ENCODE measurements around the gene MFSD11. TPM values are rescaled to one million over a fixed set of nuclear protein-coding genes. Genes with fewer than 3 reads are reported as not detected.
"Not testable (repeated sequence)": the region's sequence is repeated elsewhere in the genome, so short reads cannot be mapped to it uniquely, and the experiment has no call there.

Gene MFSD11
- total and polyA plus RNA-seq, 5 experiments from 2014 or later = 18.1 to 30.4 (median 23.6) TPM

GRCh38 chr17:76732734-76733617 is 4.9 kb upstream of the MFSD11 start:
- DNase-seq (no peak), ATAC-seq (no peak)
- Mint-ChIP-seq H3K27me3 (no peaks in the 10 kb centered on the region), H3K4me3 (peak overlapping the region in 9 of 10 donors; percentile 20 to 98 (median 94)), H3K36me3 (peaks cover 21 to 72% (median 34%) of the 10 kb centered on the region in 3 donors), H3K9me3 (no peaks in the 10 kb centered on the region), H3K4me1 (peaks cover 24 to 72% (median 65%) of the 10 kb centered on the region in 4 donors), H3K27ac (peak overlapping the region; percentile 30 to 97 (median 82))
- POLR2A ChIA-PET = interaction anchor here (0.6 to 7.2 kb wide), 8 partner anchors 10 to 375 kb away, joined by 3 to 93 read pairs (median 4); no protein-coding TSS in a partner anchor

- POLR2A ChIA-PET = interaction anchor here (0.6 to 7.2 kb wide), 4 partner anchors 19 to 83 kb away, joined by 3 to 93 read pairs (median 5); no protein-coding TSS in a partner anchor
- H3K4me1 Mint-ChIP-seq = peaks cover 31 to 72% (median 68%) of the 10 kb centered on the region in 4 donors
- H3K27me3 Mint-ChIP-seq = no peaks in the 10 kb centered on the region
- peak overlapping the region; percentile 90 to 98 (median 94) for H3K4me3 Mint-ChIP-seq
- peak overlapping the region in 9 of 10 donors; percentile 30 to 97 (median 93) for H3K27ac Mint-ChIP-seq
- DNase-seq = no peak
- ATAC-seq = no peak
- peaks cover 21 to 72% (median 34%) of the 10 kb centered on the region in 3 donors for H3K36me3 Mint-ChIP-seq
- H3K9me3 Mint-ChIP-seq = no peaks in the 10 kb centered on the region
These were observed 4.3 kb upstream of the MFSD11 start for GRCh38 chr17:76733618-76733957.

GRCh38 chr17:76734080-76734840 is 3.7 kb upstream of the MFSD11 start:
- no peaks in the 10 kb centered on the region for H3K27me3 Mint-ChIP-seq
- ATAC-seq (no peak), DNase-seq (peak in 1 of 10 donors; percentile 19)
- H3K9me3 Mint-ChIP-seq = no peaks in the 10 kb centered on the region
- H3K27ac Mint-ChIP-seq = peak overlapping the region; percentile 85 to 99 (median 97)
- peaks cover 34 to 75% (median 70%) of the 10 kb centered on the region in 4 donors for H3K4me1 Mint-ChIP-seq
- POLR2A ChIA-PET = interaction anchor here (0.6 to 7.2 kb wide), 6 partner anchors 9 to 82 kb away, joined by 4 to 184 read pairs (median 60); partner anchors contain the start of genes JMJD6 and METTL23
- H3K36me3 Mint-ChIP-seq = peaks cover 21 to 69% (median 34%) of the 10 kb centered on the region in 3 donors
- peak overlapping the region; percentile 90 to 98 (median 94) for H3K4me3 Mint-ChIP-seq

GRCh38 chr17:76735006-76735405 is 2.9 kb upstream of the MFSD11 start:
- Mint-ChIP-seq H3K4me1 (peaks cover 34 to 72% (median 65%) of the 10 kb centered on the region in 4 donors), H3K27me3 (no peaks in the 10 kb centered on the region), H3K9me3 (no peaks in the 10 kb centered on the region), H3K27ac (peak overlapping the region; percentile 85 to 99 (median 97)), H3K4me3 (peak overlapping the region; percentile 90 to 98 (median 94)), H3K36me3 (peaks cover 21 to 61% (median 31%) of the 10 kb centered on the region in 3 donors)
- DNase-seq (peak in 2 of 10 donors; percentile 29 to 34), ATAC-seq (no peak)
- POLR2A ChIA-PET = interaction anchor here (0.7 to 7.2 kb wide), 8 partner anchors 10 to 1199 kb away, joined by 3 to 184 read pairs (median 21); partner anchors contain the start of genes JMJD6 and METTL23

GRCh38 chr17:76735586-76736348 is 2.2 kb upstream of the MFSD11 start:
- H3K27ac Mint-ChIP-seq = peak overlapping the region; percentile 85 to 99 (median 97)
- peaks cover 21 to 55% (median 32%) of the 10 kb centered on the region in 3 donors for H3K36me3 Mint-ChIP-seq
- no peak for DNase-seq
- peaks cover 34 to 73% (median 63%) of the 10 kb centered on the region in 4 donors for H3K4me1 Mint-ChIP-seq
- ATAC-seq = no peak
- POLR2A ChIA-PET = interaction anchor here (0.6 to 7.2 kb wide), 15 partner anchors 10 to 1395 kb away, joined by 3 to 184 read pairs (median 5); partner anchors contain the start of genes JMJD6, METTL23 and WBP2
- peak overlapping the region; percentile 90 to 98 (median 94) for H3K4me3 Mint-ChIP-seq
- H3K27me3 Mint-ChIP-seq = no peaks in the 10 kb centered on the region
- H3K9me3 Mint-ChIP-seq = no peaks in the 10 kb centered on the region

GRCh38 chr17:76736349-76737081 is 1.4 kb upstream of the MFSD11 start:
- H3K4me1 Mint-ChIP-seq = peaks cover 34 to 72% (median 61%) of the 10 kb centered on the region in 4 donors
- POLR2A ChIA-PET = interaction anchor here (0.6 to 7.2 kb wide), 19 partner anchors 11 to 1624 kb away, joined by 3 to 184 read pairs (median 5); partner anchors contain the start of genes JMJD6, METTL23 and TMEM94
- H3K9me3 Mint-ChIP-seq = no peaks in the 10 kb centered on the region
- H3K36me3 Mint-ChIP-seq = peaks cover 21 to 56% (median 34%) of the 10 kb centered on the region in 3 donors
- peak; percentile 35 to 77 (median 62) for DNase-seq
- ATAC-seq = peak; percentile 11 to 29
- H3K27ac Mint-ChIP-seq = peak overlapping the region; percentile 85 to 100 (median 98)
- no peaks in the 10 kb centered on the region for H3K27me3 Mint-ChIP-seq
- peak overlapping the region; percentile 95 to 98 (median 96) for H3K4me3 Mint-ChIP-seq

GRCh38 chr17:76737082-76737675 is 740 bp upstream of the MFSD11 start, which contains the start of gene SRSF2:
Gene SRSF2, minus strand, starts transcription at chr17:76737331. Its CDS starts 171 bp downstream, at chr17:76737160.
- Mint-ChIP-seq H3K36me3 (peaks cover 25 to 54% (median 34%) of the 10 kb centered on the region in 3 donors), H3K9me3 (no peaks in the 10 kb centered on the region), H3K4me3 (peak within 1 kb of the TSS; percentile 95 to 98 (median 96)), H3K27me3 (no peaks in the 10 kb centered on the region), H3K4me1 (peaks cover 34 to 65% (median 55%) of the 10 kb centered on the region in 4 donors), H3K27ac (peak within 1 kb of the TSS; percentile 96 to 100 (median 98))
- POLR2A ChIA-PET = interaction anchor here (0.5 to 7.2 kb wide), 24 partner anchors 10 to 1625 kb away, joined by 3 to 184 read pairs (median 5); partner anchors contain the start of genes JMJD6, METTL23 and TMEM94
- ATAC-seq (peak; percentile 69 to 71), DNase-seq (peak; percentile 96 to 100 (median 99))

- no peaks in the 10 kb centered on the region for H3K9me3 Mint-ChIP-seq
- POLR2A ChIA-PET = interaction anchor here (1.3 to 7.2 kb wide), 11 partner anchors 9 to 1282 kb away, joined by 3 to 184 read pairs (median 10); partner anchors contain the start of genes JMJD6, METTL23, SEC14L1 and TMEM94
- H3K4me1 Mint-ChIP-seq = peaks cover 29 to 54% (median 44%) of the 10 kb centered on the region in 4 donors
- peaks cover 26 to 54% (median 30%) of the 10 kb centered on the region in 3 donors for H3K36me3 Mint-ChIP-seq
- DNase-seq (no peak), ATAC-seq (no peak)
- H3K27ac Mint-ChIP-seq = peak overlapping the region; percentile 96 to 100 (median 98)
- H3K4me3 Mint-ChIP-seq = peak overlapping the region; percentile 93 to 97 (median 96)
- H3K27me3 Mint-ChIP-seq = no peaks in the 10 kb centered on the region
These were observed 540 bp downstream of the MFSD11 start for GRCh38 chr17:76738468-76738850.

GRCh38 chr17:76739568-76740115 is 1.7 kb downstream of the MFSD11 start:
- Mint-ChIP-seq H3K27ac (peak overlapping the region in 3 of 10 donors; percentile 20 to 31 (median 27)), H3K4me3 (peak overlapping the region in 3 of 10 donors; percentile 10 to 96 (median 39)), H3K36me3 (peaks cover 15 to 52% (median 24%) of the 10 kb centered on the region in 3 donors), H3K4me1 (peaks cover 20 to 42% (median 32%) of the 10 kb centered on the region in 4 donors)
- H3K27me3 Mint-ChIP-seq, DNase-seq, ATAC-seq, H3K9me3 Mint-ChIP-seq: not testable (repeated sequence)
- POLR2A ChIA-PET = interaction anchor here (0.6 to 6.5 kb wide), 6 partner anchors 8 to 1998 kb away, joined by 3 to 184 read pairs (median 26); partner anchors contain the start of genes JMJD6 and METTL23

Data from naive thymus-derived CD8-positive, alpha-beta T cell (primary cell).